ENCODE measurements around the gene RNF208.
A peak's percentile ranks its signal among the peaks of the same experiment; 100 is the strongest.

Gene RNF208, protein sequence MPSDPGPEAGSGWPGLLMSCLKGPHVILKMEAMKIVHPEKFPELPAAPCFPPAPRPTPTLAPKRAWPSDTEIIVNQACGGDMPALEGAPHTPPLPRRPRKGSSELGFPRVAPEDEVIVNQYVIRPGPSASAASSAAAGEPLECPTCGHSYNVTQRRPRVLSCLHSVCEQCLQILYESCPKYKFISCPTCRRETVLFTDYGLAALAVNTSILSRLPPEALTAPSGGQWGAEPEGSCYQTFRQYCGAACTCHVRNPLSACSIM

DNA sequence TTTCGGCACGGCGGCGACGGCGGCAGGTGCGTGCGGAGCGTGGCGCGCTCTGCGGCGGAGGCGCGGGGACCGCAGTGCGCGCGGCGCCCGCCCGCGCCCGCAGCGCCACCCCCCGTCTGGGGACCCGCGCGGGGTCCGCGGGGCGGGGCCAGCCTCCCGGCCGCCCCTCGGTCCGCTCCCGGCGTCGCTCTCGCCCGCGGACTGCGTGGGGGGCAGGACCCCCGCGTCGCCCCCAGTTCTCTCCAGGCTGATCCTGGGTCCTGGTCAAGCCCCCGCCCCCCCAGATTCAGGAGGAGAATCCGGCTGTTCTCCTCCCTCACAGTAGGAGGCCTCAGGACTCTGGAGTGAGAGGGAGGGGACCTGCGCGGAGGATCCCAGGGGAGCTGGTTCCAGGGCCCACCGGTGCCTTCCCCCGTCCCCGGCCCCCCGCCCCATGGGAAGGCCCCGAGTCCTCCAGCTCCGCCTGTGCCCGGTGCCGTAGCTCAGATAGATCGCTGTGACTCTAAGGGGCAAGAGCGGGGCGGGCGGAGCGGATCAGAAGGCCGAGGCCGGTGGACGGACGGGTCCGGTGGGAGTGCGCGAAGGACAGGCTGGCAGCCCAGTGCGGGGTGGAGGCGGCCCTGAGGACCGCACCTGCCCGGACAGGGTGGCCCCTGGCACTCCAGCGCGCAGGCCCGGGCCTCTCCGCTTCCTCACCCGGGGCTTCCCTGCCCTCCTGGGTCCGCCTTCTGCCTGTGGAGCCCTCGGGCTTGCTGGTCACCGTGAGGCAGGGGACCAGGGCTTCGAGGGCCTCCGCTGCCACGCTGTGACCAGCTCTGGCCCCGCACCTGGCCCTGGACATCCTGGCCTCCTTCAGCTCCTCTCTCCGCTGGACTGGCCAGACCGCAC is at the start of gene RNF208:
Gene RNF208 (minus strand): TSS at position 51 of the 888 bp plus-strand sequence. CDS start 1,028 bp downstream, outside the sequence.
- DNase-seq = peak; percentile 66

DNA sequence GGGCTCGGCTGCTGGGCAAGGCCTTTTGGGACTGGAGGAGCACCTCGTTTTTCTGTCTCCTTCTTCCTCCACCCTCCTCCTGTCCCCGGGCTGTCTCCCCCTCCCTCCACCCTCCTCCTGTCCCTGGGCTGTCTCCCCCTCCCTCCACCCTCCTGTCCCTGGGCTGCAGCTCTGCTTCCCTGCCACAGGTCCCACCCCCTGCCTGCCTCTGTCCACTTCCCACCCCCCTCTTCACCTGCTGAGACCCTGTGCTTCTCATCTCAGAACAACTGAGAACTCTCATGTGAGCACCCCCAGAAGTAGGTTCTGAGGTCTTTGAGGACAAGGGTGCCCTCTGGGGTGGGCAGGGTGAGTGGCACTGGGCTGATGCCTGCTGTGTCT is 49.6 kb upstream of the RNF208 start:
- no peak for DNase-seq

DNA sequence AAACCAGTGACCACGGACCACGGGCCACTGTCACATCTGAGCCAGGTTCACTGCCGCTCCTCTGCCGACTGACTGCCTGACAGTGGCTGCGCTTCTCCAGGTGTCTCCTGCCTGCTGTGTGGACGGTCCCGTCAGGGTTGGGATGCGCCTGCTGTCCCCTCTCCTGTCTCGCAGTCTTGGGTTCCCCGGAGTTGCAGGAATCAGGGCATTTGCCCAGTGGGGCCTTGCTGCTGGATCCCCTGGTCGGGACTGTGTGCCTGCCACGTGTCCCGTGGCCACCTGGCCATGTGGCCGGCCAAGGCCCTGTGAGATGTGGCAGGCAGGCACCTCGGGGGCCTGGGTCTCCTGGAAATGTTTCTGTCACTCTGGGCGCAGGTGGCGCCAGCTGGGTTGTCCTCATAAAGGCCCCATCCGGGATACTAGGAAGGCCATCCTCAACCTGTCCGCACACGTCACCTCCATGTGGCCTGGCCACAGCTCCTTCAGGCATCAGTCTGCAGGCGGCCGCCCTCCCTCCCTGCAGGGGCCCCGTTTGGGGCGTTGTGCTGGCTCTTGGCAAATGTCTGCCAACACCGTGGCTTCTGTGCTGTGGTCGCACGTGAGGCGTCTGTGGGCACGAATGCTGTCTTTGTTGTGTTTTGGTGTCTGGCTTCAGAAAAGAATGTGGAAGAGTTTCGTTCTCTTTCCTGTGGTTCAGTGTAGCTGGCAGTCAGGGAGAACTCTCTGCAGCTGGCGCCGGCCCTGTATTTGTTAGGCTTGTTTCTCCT is 49.1 kb upstream of the RNF208 start:
- no peak for DNase-seq

DNA sequence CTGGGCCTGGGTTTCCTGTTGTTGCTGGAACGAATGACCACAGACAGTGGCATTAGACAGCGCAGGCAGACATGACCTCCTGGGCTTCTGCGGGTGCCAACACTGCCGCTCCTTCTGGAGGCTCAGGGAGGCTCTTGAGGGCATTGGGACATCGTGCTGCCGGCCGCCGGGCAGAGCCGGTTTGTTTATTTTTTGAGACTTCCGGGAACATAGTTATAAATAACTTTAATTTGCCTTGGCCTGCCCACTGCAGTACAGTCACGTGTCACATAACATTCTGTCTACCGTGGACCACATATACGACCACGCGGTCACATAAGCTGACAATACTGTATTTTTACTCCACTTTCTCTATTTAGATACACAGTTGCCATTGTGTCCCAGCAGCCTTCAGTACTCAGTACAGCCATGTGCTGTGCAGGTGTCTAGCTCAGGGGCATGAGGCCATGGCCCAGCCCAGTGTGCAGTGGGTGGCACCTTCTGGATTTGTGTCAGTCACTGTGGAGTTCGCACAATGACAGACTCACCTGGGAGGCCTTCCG is 47.3 kb upstream of the RNF208 start:
- no peak for DNase-seq

DNA sequence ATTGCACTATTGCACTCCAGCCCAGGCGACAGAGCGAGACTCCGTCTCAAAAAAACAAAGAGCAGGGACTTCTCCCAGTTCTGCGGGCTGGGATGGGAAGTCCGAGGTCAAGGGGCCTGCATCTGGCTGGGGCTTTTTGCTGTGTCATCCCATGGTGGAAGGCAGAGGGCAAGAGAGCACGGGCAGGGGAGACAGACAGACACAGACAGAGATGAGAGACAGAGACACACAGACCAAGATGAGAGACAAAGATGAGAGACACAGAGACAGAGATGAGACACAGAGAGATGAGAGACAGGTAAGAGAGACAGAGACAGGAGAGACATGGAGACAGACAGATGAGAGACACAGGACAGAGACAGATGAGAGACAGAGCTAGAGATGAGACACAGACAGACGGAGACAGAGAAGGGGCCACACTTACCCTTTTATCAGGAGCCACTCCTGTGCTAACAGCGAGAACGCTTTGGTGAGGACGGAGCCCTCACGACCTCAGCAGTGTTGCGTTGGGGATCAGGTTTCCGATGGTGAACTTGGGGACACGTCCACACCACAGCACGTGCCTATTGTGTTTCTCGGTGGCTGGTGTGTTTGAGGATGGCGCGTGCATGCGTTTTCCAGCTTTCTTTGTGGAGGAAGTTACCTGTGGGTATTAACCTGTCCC is 46.6 kb upstream of the RNF208 start:
- no peak for DNase-seq

DNA sequence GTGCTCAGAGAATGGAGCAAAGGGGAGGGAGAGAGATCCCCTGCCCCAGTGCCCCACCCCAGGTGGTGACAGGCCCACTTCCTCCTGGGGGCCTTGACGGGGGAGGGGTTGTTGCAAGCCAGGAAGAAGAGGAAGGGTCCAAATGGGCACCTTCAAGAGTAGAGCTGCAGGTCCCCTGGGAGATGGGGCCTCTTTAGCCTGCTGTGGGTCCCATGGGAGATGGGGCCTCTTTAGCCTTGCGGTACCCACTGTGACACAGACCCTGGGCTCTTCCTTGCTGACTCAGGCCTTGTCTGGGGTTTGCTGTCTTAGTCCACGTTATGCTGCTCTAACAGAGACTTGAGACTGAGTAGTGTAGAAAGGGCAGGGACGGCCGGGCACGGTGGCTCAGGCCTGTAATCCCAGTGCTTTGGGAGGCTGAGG is 45.9 kb upstream of the RNF208 start:
- no peak for DNase-seq

DNA sequence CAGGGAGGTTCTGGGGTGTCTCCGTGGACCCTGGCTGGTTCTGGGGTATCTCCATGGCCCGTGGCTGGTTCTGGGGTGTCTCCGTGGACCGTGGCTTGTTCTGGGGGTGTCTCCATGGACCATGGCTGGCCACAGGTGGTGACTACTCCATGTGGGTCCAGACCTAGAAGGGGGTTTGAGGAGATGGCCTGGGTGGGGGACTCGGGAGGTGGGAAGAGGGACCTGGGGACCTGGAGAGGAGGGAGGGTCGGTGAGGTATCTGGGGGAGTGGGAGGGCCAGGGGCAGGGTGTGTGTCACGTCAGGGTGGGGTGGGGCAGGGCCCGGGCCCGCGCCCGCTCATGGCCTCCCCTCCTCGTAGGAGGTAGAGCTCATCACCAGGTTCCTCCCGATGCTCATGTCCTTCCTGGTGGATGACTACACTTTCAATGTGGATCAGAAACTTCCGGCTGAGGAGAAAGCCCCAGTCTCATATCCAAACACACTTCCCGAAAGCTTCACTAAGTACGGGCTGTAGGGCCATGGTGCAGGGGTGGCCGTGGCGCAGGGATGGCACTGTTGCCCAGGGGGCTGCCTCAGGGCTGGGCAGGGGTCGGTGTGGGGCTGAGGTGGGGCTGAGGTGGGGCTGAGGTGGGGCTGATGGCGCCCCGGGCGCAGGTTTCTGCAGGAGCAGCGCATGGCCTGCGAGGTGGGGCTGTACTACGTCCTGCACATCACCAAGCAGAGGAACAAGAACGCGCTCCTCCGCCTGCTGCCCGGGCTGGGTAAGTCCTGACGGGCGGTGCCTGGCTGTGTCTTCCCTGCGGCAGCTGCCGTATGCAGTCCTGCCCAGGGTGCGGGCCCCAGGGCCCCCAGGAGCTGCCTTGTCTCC is 44.8 kb upstream of the RNF208 start:
- DNase-seq = no peak

DNA sequence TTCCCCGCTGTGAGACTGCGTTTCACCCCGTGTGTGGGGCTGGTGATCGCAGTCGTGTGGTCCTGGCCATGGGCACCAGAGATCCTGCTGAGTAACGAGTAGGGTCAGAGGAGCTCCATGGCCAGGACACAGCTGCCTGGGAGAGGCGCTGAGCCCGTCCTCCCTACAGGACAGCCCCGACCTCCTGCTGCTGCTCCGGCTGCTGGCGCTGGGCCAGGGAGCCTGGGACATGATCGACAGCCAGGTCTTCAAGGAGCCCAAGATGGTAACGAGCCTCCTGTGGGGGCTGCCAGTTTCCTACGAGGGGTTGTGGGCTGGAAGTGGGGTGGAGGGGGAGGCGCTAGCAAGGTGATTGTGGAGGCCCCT is 44.1 kb upstream of the RNF208 start:
- DNase-seq = no peak

DNA sequence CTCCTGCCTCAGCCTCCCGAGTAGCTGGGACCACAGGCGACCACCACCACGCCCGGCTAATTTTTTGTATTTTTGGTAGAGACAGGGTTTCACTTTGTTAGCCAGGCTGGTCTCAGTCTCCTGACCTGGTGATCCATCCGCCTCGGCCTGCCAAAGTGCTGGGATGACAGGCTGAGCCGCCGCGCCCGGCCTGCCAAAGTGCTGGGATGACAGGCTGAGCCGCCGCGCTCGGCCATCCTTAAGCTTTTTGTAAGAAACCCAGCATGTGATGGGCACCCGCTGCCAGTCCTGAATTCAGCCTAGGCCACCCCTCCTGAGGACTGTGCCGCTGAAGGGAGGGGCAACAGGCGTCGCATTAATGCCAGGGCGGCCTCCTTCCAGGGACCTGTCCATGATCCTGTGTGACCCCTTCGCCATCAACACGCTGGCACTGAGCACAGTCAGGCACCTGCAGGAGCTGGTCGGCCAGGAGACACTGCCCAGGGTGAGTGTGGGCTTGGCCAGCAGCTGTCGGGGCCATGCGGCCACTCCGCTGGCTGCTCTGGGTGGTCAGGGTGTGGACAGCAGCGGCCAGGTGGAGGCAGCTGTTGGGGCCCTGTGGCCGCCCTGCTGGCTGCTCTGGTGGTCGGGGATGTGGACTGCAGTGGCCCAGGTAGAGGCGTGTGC is 43.6 kb upstream of the RNF208 start:
- no peak for DNase-seq

DNA sequence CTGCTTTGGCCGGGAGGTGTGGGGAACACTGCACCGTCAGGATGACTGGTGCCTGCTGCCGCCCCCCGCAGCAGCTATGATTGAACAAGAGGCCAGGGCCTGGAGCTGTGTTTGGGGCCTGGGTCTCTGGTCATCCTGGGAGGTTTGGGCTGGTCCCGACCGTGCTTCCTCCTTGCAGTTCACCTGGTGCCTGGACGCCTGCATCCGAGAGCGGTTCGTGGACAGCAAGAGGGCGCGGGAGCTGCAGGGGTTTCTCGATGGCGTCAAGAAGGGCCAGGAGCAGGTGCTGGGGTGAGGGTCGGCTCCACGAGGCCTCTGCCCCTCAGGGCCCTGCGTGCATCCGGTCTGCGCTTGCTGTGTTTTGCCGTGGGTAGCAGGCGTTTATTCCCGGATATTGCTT is 42.0 kb upstream of the RNF208 start:
- DNase-seq = no peak

DNA sequence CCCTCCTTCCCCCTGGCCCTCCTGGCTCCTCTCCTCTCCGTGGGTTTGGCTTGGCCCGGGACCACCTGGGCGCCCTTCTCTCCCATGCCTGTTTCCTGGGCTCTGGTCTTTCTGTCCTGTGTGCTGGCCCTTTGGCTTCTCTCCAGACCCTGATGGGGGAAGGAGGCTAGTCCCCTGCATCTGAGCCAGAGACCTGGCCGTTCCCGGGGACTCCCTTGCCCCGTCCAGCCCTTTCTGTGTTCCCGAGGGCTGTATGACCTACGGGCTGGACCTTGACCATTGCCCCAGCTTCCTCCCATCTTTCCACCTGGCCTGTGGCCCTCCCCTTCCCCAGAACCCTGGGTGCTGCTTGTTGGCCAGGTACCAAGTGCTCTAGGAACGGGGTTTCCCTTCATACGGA is 41.5 kb upstream of the RNF208 start:
- no peak for DNase-seq

DNA sequence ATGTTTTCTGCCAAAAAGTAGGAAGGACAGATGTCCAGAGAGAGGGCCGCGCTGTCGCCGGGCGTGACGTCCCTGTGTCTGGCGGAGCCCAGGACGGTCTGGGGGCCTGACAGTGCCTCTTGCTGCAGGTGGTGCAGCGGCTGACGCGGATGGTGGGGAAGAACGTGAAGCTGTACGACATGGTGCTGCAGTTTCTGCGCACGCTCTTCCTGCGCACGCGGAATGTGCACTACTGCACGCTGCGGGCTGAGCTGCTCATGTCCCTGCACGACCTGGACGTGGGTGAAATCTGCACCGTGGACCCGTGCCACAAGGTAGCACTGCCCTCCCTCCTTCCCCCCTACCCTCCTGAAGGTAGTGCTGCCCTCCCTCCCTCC is 40.9 kb upstream of the RNF208 start:
- no peak for DNase-seq

DNA sequence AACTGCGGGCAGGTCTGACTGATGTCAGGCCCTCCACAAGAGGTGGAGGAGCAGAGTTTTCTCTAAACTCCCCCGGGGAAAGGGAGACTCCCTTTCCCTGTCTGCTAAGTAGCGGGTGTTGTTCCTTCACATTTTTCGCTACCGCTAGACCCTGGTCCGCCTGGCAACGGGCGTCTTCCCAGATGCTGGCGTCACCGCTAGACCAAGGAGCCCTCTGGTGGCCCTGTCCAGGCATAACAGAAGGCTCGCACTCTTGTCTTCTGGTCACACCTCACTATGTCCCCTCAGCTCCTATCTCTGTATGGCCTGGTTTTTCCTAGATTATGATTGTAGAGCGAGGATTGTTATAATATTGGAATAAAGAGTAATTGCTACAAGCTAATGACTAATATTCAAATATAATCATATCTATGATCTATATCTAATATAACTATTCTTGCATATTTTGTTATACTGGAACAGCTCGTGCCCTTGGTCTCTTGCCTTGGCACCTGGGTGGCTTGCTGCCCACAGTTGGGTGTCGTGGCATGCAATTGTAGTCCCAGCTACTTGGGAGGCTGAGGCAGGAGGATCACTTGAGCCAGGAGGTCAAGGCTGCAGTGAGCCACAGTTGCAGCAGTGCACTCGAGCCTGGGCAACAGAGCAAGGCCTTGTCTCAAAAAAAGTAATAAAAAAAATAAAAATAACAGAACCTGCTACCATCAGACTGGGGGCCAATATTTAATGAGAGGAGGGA is 40.3 kb upstream of the RNF208 start:
- DNase-seq = peak; percentile 42

DNA sequence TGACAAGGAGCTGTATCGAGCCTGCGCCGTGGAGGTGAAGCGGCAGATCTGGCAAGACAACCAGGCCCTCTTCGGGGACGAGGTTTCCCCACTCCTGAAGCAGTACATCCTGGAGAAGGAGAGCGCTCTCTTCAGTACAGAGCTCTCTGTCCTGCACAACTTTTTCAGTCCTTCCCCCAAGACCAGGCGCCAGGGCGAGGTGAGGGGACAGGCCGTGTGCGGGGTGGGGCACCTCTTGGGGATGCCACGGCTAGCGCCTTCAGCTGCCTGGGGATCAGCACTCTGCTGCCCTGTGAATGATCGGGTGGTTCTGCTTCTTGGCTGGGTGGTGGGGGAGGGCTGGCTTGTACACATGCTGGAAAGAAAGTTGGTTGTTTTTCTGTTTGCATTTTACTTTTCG is 34.8 kb upstream of the RNF208 start:
- no peak for DNase-seq

DNA sequence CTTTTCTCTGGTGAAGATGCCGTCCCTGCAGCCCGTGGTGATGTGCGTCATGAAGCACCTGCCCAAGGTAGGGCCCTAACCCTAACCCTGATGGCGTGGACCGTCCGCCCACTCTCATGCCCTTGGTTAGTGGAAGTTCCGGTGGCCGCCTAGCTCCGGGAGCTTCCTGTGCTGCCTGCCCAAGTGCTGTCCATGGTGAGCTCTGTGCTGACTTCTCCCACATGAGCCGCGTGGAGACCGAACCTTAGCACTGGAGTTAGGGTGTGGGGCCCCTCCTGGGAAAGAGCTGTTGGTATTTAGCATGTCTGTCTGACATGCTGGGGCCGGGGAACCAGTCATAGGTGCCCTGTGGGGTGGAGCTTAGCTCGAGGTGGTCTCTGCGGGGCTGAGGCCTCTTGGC is 34.3 kb upstream of the RNF208 start:
- no peak for DNase-seq

DNA sequence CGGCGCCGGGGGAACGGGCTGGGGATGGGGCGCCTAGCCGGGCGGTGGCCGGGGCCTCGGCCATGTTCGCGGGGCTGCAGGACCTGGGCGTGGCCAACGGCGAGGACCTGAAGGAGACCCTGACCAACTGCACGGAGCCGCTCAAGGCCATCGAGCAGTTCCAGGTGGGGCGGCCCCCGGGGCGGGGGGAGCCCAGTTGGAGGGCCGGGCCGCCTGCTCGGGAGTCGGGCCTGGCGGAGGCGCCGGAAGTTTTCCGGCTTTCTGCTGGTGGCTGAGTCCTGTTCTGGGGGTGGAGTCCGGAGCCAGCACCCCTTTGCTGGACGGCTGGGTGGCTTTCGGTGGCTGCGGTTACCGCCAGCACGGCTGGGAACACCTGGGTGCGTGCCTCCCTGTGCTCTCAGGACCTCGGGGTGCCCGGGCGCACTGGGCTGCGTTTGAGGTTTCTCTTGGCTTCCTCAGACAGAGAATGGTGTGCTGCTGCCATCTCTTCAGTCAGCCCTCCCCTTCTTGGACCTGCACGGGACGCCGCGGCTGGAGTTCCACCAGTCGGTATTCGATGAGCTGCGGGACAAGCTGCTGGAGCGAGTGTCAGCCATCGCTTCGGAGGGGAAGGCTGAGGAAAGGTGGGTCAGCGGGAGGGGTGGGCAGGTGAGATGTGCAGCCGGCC is 33.5 kb upstream of the RNF208 start:
- no peak for DNase-seq

DNA sequence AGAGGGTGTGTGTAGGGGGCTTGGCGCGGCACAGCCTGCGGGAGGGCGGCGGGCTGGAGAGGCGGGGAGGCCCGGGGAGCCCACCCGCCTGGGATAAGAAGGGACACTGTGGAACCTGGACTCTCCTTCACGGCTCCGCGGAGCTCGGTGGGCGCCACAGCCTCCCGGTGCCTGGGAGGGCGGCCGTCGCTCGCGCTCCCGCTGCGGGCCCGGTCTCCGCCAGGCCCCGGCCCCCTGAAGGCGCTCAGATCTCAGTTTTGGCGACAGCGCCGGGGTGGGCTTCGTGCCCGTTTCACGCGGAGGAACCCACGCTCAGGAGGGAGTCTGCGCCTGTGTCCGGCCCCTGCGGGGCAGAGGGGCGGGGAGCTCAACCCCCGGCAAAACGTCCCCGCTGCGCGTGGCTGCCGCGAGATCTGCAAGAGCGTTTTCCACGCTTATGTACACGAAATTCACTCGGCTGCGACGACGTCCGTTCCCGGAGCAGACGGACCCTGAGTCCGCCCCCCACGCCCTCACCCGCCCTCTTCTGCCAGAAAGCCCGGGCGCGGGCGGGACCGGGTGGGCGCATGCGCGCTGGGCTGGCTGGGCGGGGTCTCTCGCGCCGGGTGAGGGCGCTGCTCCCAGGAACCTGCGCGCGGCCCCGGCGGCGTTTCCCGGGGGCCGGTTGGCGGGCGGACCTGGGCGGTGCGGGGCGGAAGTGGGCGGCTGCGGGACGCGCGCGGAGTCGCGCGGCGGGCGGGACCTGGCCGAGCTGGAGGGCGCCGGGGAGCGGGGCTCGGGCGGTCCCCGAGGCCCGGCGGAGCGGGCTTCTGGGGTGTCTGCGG is 32.8 kb upstream of the RNF208 start, which contains the start of gene NELFB:
Gene NELFB (plus strand): TSS at position 704 of the 824 bp plus-strand sequence.
- DNase-seq = peak; percentile 96

DNA sequence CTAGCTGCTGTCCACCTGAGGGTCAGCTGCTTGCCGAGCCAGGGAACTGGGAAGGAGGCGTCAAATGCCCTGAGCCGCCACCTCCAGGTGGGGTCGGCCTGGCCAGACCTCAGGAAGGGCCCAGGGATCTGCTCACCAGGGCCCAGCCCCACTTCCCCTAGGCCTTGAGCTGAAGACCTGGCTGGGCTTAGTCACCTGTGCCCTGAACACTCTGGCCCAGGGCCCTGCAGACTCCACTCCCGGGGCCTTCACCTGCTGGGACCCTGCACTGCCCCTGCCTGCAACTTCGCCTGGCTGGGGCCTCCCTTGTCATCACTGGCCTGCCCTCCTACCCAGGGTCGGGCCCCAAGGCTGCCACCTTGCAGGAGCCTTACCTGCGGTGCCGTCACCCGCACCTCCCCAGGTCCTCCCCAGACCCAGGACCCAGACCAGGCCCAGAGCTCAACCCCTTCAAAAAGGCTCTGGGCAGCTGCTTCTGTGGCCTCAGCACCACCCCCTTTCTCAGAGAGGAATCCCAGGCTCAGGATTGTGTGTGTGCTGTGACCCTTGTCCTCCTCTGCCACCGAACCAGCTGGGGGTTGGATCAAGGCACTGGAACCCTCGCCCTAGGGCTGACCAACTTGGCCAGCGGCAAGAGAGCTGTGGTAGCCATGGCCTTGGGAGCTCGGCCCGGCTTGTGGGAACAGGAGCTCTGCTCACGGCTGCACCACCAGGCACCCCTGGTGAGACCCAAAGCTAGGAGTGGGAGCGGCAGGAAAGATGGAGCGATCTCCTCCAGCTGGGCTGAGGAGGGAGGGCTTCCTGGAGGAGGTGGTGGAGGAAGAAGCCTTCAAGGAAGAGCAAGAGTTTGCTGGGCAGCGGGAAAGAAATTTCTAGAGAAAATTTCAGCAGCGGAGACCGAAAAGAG is 31.9 kb upstream of the RNF208 start:
- peak; percentile 56 for DNase-seq

Measured in eye (tissue), 1 donor.